GM21786 (cell line): ENCODE results near the gene BMPER.

Source experiments
- ATAC-seq: cut with Tn5 transposase; IDR thresholded peaks from one replicate; pipeline ENCODE4 v1.9.1; 2021; ENCODE audit not compliant: unreplicated experiment

Gene BMPER

GRCh38 chr7:34016876-34017275, 111.5 kb downstream of the BMPER start:
- ATAC-seq = no peak

GRCh38 chr7:34019301-34019790, 114.0 kb downstream of the BMPER start:
- ATAC-seq = no peak

GRCh38 chr7:34022626-34023025, 117.3 kb downstream of the BMPER start:
- ATAC-seq = no peak

GRCh38 chr7:34025600-34025999, 120.3 kb downstream of the BMPER start:
- no peak for ATAC-seq

- ATAC-seq = no peak
Observed at GRCh38 chr7:34026481-34027190, 121.3 kb downstream of the BMPER start.

GRCh38 chr7:34031156-34031555, 125.8 kb downstream of the BMPER start:
- ATAC-seq = no peak

GRCh38 chr7:34034728-34035127, 129.4 kb downstream of the BMPER start:
- no peak for ATAC-seq

- ATAC-seq = no peak
Observed at GRCh38 chr7:34036051-34036920, 130.9 kb downstream of the BMPER start.

- no peak for ATAC-seq
Observed at GRCh38 chr7:34036972-34037792, 131.8 kb downstream of the BMPER start.

- no peak for ATAC-seq
Observed at GRCh38 chr7:34038816-34039470, 133.6 kb downstream of the BMPER start.

GRCh38 chr7:34041707-34042106, 136.4 kb downstream of the BMPER start:
- ATAC-seq = no peak

- no peak for ATAC-seq
Observed at GRCh38 chr7:34042406-34042805, 137.1 kb downstream of the BMPER start.

- no peak for ATAC-seq
Observed at GRCh38 chr7:34043461-34044305, 138.3 kb downstream of the BMPER start.

GRCh38 chr7:34044306-34044643, 138.9 kb downstream of the BMPER start:
- no peak for ATAC-seq

GRCh38 chr7:34044734-34045353, 139.5 kb downstream of the BMPER start:
- ATAC-seq = no peak

- no peak for ATAC-seq
Observed at GRCh38 chr7:34048445-34048844, 143.1 kb downstream of the BMPER start.

GRCh38 chr7:34054075-34054474, 148.7 kb downstream of the BMPER start:
- ATAC-seq = no peak

- no peak for ATAC-seq
Observed at GRCh38 chr7:34057136-34057535, 151.8 kb downstream of the BMPER start.

GRCh38 chr7:34057956-34058355, 152.6 kb downstream of the BMPER start:
- ATAC-seq = no peak

- ATAC-seq = no peak
Observed at GRCh38 chr7:34058801-34059135, 153.4 kb downstream of the BMPER start.
